Choroid plexus epithelial cell (primary cell): ENCODE data around the gene ASTL.

Experiments used
- DNase-seq: peaks from one replicate; pipeline ENCODE4 v3.0.0-alpha.2; 2010; ENCODE audit warnings: low read depth
- H3K4me3 ChIP-seq: 2 replicates; pipeline ENCODE4 v1.5.1; 2011; ENCODE audit warnings: low read depth, mild to moderate bottlenecking, control low read depth, low read length, moderate library complexity
- TF ChIP-seq, protein P1 (sequence below): conservative IDR thresholded peaks from 2 replicates; pipeline ENCODE4 v1.5.1; 2011; ENCODE audit warnings: low read depth, mild to moderate bottlenecking, control low read depth, inconsistent platforms, low read length, moderate library complexity

The ASTL gene

DNA sequence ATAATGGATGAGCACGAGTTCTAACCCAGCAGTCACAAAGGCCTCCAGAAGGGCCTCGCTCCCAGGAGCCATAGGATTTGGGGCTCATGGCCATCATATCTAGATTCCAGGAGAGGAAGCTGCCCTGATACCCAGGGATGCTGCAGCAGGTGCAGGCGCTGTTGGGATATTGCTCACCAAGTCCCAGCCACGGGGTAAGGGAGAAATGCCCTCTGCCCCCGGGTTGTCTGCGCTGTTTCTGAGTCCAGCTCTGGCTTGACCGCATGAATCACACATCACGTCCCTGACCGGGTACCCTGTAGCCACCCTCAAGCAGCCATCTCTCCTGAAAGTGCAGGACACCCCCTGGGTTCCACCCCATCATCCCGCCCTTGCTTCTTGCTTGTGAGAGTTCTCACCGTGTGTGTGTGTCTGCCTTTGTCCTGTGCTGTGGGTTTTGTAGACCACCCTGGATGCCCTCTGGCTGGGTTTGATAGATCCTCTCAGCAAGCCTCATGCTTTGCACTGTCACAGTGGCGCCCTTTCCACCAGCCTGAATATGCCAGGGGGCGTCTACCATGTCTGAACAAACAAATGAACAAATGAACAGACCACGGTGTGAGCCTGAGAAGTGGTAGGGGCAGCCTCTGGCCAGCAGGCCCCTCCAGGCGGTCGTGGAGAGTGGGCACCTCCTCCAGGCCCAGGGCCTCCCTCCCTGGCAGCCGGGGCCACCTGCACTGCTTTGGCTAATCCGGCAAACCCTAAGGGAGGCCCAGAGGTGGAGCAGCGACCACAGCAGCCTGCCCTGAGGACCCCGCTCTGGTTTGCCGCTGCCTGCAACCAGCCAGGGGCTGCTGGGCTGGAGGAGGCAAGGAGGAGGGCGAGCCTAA lies 54.1 kb downstream of the ASTL start:
- H3K4me3 ChIP-seq, result no peak overlapping the region
- no peak for DNase-seq
- TF ChIP-seq, protein P1, sequence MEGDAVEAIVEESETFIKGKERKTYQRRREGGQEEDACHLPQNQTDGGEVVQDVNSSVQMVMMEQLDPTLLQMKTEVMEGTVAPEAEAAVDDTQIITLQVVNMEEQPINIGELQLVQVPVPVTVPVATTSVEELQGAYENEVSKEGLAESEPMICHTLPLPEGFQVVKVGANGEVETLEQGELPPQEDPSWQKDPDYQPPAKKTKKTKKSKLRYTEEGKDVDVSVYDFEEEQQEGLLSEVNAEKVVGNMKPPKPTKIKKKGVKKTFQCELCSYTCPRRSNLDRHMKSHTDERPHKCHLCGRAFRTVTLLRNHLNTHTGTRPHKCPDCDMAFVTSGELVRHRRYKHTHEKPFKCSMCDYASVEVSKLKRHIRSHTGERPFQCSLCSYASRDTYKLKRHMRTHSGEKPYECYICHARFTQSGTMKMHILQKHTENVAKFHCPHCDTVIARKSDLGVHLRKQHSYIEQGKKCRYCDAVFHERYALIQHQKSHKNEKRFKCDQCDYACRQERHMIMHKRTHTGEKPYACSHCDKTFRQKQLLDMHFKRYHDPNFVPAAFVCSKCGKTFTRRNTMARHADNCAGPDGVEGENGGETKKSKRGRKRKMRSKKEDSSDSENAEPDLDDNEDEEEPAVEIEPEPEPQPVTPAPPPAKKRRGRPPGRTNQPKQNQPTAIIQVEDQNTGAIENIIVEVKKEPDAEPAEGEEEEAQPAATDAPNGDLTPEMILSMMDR, result no peak

DNA sequence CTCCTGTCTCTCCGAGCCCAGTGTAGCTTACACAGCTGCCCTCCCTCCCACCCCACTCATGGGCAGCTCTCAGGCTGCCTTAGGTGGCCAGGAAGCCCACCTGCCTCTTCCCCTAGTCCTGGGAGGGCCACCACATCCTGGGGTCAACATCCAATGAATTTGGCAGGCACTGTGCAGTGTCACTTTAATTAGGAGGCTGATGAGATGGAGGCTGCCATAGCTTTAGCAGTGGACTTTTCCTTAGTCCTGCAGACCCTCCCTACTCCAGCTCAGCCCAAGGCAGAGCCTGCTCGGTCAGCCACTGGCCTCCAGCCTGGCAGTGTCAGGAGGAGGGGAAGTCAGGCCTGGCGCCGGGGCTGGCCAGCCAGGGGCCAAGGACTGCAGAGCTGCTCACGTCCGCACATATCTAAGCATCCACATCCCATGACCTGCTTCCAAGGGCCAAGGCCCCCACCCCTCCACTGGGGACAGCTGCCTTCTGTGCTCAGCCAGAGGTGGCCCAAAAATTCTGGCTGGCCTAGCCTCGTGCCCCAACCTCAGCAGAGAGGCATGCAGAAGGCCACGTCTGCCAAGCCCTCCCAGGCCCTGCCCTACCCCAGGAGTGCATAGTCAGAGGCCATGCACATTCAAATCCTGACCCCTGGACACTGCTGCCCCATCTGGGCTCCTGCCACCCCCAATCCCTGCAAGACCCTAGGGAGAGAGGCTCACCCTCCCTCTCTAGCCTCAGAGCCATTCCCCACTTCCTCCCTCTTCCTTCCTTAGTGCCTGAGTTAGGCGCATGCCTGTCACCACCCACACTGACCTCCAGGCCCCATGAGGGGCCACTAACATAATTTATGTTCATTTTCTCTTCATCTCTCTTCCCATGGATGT lies 55.0 kb downstream of the ASTL start:
- H3K4me3 ChIP-seq, result no peak overlapping the region
- DNase-seq, result no peak
- TF ChIP-seq, protein P1, result no peak

DNA sequence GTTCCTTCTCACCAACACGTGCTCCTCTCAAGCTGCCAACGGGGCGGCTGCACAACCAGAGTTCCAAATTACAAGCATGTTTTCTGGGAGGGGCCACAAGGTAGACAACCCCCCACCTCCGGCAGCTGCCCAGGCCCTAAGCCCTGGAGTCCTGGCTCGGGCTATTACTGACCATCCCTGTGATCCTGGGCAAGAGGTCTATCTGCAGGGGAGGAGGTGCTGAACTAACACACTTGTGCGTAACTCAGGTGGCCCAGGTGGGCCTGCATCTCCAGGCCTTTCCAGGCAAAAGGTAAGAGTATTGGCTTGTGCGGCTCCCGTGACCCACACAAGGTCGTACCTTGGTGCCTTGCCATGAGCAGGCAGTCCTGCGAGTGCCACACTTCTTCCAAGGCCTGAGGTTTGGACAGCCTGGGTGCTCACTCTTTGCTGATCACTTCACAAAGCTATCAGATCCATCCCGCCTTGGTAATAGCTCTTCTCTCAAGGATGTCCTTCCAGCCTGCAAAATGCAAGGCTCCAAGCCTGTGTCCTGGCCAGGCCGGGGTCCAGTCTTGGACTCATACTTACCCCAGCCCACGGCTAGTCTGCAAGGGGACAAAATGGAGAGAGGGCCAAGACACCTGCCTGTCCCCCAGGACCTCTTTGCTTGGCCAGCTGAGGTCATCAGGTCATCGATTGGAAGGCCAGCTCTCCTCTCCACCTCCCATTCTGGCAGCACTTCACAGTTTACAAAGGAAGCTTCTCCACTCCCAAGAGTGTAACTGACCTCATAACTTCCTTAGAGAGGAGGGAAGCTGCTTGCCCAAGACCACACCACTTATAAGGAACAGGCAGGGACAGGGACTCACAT lies 55.9 kb downstream of the ASTL start:
- TF ChIP-seq, protein P1, result no peak
- no peak overlapping the region for H3K4me3 ChIP-seq
- DNase-seq, result no peak

DNA sequence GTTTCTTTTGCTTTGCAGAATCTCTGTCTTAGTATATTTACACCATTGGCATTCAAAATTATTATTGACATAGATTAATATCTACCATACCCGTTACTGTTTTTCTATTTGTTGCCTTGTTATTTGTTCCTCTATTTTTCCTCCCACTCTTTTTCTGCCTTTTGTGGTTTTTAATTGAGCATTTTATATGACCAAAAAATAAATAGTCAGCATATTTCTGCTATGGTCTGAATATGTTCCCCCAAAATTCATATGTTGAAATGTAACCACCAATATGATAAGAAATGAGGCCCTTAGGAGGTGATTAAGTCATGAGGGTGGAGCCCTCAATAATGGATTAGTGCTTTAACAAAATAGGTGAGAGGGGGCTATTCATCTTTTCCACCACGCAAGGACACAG lies 57.3 kb downstream of the ASTL start:
- no peak overlapping the region for H3K4me3 ChIP-seq
- DNase-seq, result no peak
- TF ChIP-seq, protein P1, result no peak

DNA sequence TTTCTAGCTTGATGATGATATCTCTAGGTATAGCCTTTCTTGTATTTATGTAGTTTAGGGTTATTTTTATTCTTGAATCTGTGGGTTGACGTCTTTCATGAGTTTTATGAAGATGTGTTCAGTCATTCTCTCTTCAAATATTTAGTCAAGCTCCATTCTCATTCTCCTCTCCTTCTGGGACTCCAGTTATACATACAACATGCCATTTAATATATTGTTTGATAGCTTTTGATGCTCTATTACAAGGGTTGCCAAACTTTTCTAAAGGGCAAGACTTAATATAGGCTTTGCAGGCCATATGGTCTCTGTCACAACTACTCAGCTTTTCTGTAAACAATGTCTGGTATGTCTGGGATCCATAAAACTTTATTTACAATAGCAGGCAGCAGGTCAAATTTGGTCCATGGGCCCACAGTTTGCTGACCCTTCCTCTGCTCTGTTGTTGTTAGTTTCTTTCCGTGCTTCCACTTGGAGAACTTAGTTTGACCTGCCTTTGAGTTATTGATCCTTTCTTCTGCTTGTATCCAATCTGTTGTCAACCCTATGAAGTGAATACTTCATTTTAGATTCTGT lies 63.0 kb downstream of the ASTL start:
- H3K4me3 ChIP-seq, result no peak overlapping the region
- TF ChIP-seq, protein P1, result no peak
- no peak for DNase-seq

DNA sequence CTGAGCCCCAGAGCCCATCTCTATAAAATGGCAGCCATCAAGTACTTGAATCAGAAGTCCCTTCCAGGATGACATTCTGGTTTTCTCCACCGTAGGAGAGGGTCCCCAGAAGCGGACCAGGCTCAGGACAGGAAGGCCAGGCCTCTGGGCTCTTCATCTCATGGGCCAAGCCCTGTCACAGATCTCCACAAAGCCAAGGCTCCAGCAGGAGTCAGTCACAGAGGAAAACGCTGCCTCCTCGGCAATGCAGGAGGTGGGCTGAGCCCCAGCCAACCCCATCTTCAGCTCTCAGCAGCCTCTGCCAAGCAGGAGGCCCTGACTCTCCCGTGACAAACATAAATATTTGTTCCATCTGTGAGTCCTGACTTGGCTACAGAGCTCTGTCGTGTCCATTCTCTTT lies 64.1 kb downstream of the ASTL start:
- DNase-seq, result no peak
- TF ChIP-seq, protein P1, result no peak
- no peak overlapping the region for H3K4me3 ChIP-seq
